K562 (cell line): ENCODE measurements around the gene ZNF668. TPM values are rescaled to one million over a fixed set of nuclear protein-coding genes. Genes with fewer than 3 reads are reported as not detected.

Experiments
- BRD9 ChIP-seq: fragments of 450-650 bp; IDR thresholded peaks from 2 replicates; pipeline ENCODE4 v1.6.1; 2018; ENCODE audit warnings: low read depth; ENCODE audit not compliant: partially characterized antibody
- CREB1 ChIP-seq, 2 experiments: sonication (generic) in 1 of 2; formaldehyde crosslinking in 1 of 2; IDR thresholded peaks; 2 replicates each; pipeline versions ENCODE4 v1.6.1 to v1.8.0; 2012 to 2022; ENCODE audit warnings: inconsistent platforms in 1 of 2, mild to moderate bottlenecking in 1 of 2, missing genetic modification reagents in 1 of 2, moderate library complexity in 1 of 2
- ERF ChIP-seq: fragments of 450-650 bp; formaldehyde crosslinking; IDR thresholded peaks from 2 replicates; pipeline ENCODE4 v1.4.0; 2020; ENCODE audit warnings: mild to moderate bottlenecking, mixed read lengths
- JUND ChIP-seq, 2 experiments: IDR thresholded peaks; 2 replicates in 1 of 2; 3 replicates in 1 of 2; pipeline ENCODE4 v1.6.1; 2011; ENCODE audit warnings: borderline replicate concordance in 2 of 2, low read depth in 2 of 2, low read length in 2 of 2, improper control_type of control experiment in 1 of 2, missing biosample characterization in 1 of 2, missing genetic modification characterization in 1 of 2, missing genetic modification reagents in 1 of 2
- NFXL1 ChIP-seq: fragments of 450-650 bp; formaldehyde crosslinking; IDR thresholded peaks from 2 replicates; pipeline ENCODE4 v1.4.0; 2021; ENCODE audit warnings: mild to moderate bottlenecking
- NUFIP1 ChIP-seq: fragments of 450-650 bp; IDR thresholded peaks from 2 replicates; pipeline ENCODE4 v1.6.1; 2018; ENCODE audit not compliant: partially characterized antibody
- POLR2H ChIP-seq: IDR thresholded peaks from 2 replicates; pipeline ENCODE4 v1.6.1; 2016; ENCODE audit warnings: missing genetic modification characterization, low read depth, mild to moderate bottlenecking, control low read depth, missing compliant biosample characterization, moderate library complexity
- RBFOX2 ChIP-seq: fragments of 200-400 bp; formaldehyde crosslinking; IDR thresholded peaks from 2 replicates; pipeline ENCODE4 v1.6.1; 2017; ENCODE audit warnings: low read depth, mild to moderate bottlenecking, low read length, moderate library complexity
- SMARCB1 ChIP-seq: IDR thresholded peaks from 2 replicates; pipeline ENCODE4 v1.6.1; 2011; ENCODE audit warnings: improper control_type of control experiment, low read depth; ENCODE audit not compliant: insufficient read length
- TAF1 ChIP-seq: IDR thresholded peaks from 2 replicates; pipeline ENCODE4 v1.6.1; 2011; ENCODE audit warnings: mild to moderate bottlenecking, low read length, moderate library complexity; ENCODE audit not compliant: insufficient read depth, control insufficient read depth, severe bottlenecking; ENCODE audit errors: extremely low read depth
- U2AF1 ChIP-seq: fragments of 200-400 bp; formaldehyde crosslinking; optimal IDR thresholded peaks from 2 replicates; pipeline ENCODE3; 2017; ENCODE audit warnings: mild to moderate bottlenecking, low read depth, low read length, moderate library complexity
- ZFP36 ChIP-seq: fragments of 150-350 bp; IDR thresholded peaks from 2 replicates; pipeline ENCODE4 v1.6.1; 2018; ENCODE audit warnings: low read length, low read depth; ENCODE audit not compliant: partially characterized antibody
- ZNF134 ChIP-seq: fragments of 250-450 bp; sonication (Bioruptor Pico); conservative IDR thresholded peaks from 2 replicates; pipeline ENCODE4 v1.4.0; 2020
- ZNF253 ChIP-seq: fragments of 250-450 bp; sonication (Bioruptor Pico); conservative IDR thresholded peaks from 2 replicates; pipeline ENCODE4 v1.6.1; 2021; ENCODE audit warnings: mild to moderate bottlenecking
- polyA plus RNA-seq, 8 experiments: library from polyadenylated mRNA; depleted of rRNA in 4 of 8; stranded (reverse) in 5 of 8; unstranded in 3 of 8; fragments of >200 nt; fragmentation: Nextera tagmentation in 2 of 8; fragmentation: Illumina TruSeq in 1 of 8; extraction: Ambion mirVana in 2 of 8; extraction: Trizol in 1 of 8; gene quantifications; 2 replicates each; pipeline versions ENCODE4 v1.2.1 to v1.2.3, GENCODE V29; 2011 to 2014; ENCODE audit warnings: inconsistent platforms in 1 of 8, missing spikeins in 1 of 8
- total RNA-seq, 7 experiments: library from RNA; depleted of rRNA in 6 of 7; stranded (reverse); fragments of >200 nt in 6 of 7; fragmentation: Illumina TruSeq in 2 of 7; extraction: Trizol in 2 of 7; gene quantifications; 2 replicates each; pipeline versions ENCODE4 v1.2.1 to v1.2.3, GENCODE V29; 2011 to 2021; ENCODE audit warnings: low replicate concordance in 1 of 7
- TF ChIP-seq, protein P1 (sequence below): fragments of 450-650 bp; IDR thresholded peaks from 2 replicates; pipeline ENCODE4 v1.7.0; 2016; ENCODE audit warnings: borderline replicate concordance
- TF ChIP-seq, protein P2 (sequence below): fragments of 200-800 bp; sonication (Bioruptor generic); IDR thresholded peaks from 2 replicates; pipeline ENCODE4 v1.6.1; 2016; ENCODE audit warnings: missing genetic modification characterization, missing compliant biosample characterization
- TF ChIP-seq, protein P3 (sequence below): fragments of 450-650 bp; formaldehyde crosslinking; IDR thresholded peaks from 2 replicates; pipeline ENCODE4 v1.4.0; 2020; ENCODE audit warnings: mild to moderate bottlenecking, moderate library complexity
- TF ChIP-seq, protein P4 (sequence below): sonication (generic); formaldehyde crosslinking; IDR thresholded peaks from 2 replicates; pipeline ENCODE4 v1.9.0; 2022; ENCODE audit warnings: mild to moderate bottlenecking, missing genetic modification reagents

The ZNF668 gene
- total and polyA plus RNA-seq, 9 of the 15 experiments (the other 6 are each of a cell fraction or from before 2014, with no cell fraction given): 0.04 to 15.3 (median 3.8) TPM; not detected in 1

DNA sequence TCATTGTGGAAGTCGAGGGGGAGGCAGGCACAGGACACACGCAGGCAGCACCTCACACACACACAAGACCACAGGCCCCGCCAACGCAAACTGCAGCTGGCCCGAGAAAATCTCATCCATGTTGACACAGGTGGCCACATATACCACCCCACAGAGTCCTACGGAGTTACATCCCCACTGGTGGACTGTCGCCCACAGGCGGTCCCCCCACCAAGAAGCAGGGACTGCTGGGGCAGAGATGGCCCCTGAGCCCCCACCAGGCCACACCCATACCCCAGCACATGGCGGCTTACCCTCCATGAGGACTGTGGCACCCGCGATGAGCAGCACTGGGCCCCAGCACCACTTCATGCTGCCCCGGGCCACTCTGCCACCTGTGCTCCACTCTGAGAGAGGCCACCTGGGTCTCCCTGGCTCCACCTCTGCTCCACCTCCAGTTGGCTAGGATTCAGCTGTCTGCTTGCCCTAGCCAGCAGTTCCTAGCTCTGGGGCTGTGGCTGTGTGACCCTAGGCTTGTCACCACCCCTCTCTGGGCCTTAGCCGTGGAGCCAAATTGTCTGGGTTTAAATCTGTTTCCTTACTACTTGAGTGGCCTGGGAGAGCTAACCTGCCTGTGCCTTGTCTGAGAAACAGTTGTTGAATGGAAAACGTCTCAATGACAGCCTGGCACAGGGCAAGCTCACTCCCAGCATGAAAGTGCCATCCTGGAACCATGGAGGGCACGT lies 14.6 kb upstream of the ZNF668 start, which contains the start of gene PRSS53 (continued):
- TF ChIP-seq, protein P1, sequence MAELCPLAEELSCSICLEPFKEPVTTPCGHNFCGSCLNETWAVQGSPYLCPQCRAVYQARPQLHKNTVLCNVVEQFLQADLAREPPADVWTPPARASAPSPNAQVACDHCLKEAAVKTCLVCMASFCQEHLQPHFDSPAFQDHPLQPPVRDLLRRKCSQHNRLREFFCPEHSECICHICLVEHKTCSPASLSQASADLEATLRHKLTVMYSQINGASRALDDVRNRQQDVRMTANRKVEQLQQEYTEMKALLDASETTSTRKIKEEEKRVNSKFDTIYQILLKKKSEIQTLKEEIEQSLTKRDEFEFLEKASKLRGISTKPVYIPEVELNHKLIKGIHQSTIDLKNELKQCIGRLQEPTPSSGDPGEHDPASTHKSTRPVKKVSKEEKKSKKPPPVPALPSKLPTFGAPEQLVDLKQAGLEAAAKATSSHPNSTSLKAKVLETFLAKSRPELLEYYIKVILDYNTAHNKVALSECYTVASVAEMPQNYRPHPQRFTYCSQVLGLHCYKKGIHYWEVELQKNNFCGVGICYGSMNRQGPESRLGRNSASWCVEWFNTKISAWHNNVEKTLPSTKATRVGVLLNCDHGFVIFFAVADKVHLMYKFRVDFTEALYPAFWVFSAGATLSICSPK: no peak
- TF ChIP-seq CREB1 (IDR thresholded peaks at IDR 0.05): no peak
- no peak for TF ChIP-seq CREB1 (CRISPR knock-in tag; IDR thresholded peaks at IDR 0.05)
- no peak for TF ChIP-seq ZNF134 (CRISPR knock-in tag)
- TF ChIP-seq ERF (CRISPR knock-in tag): no peak
- 0 out of 2 replicates have a peak, but pooled peaks have one; percentile 11 for TF ChIP-seq RBFOX2
- no peak for TF ChIP-seq U2AF1
- TF ChIP-seq NUFIP1: no peak
- no peak for TF ChIP-seq BRD9
- peak; percentile 71 for TF ChIP-seq ZFP36
- no peak for TF ChIP-seq NFXL1 (CRISPR knock-in tag)
- TF ChIP-seq, protein P2, sequence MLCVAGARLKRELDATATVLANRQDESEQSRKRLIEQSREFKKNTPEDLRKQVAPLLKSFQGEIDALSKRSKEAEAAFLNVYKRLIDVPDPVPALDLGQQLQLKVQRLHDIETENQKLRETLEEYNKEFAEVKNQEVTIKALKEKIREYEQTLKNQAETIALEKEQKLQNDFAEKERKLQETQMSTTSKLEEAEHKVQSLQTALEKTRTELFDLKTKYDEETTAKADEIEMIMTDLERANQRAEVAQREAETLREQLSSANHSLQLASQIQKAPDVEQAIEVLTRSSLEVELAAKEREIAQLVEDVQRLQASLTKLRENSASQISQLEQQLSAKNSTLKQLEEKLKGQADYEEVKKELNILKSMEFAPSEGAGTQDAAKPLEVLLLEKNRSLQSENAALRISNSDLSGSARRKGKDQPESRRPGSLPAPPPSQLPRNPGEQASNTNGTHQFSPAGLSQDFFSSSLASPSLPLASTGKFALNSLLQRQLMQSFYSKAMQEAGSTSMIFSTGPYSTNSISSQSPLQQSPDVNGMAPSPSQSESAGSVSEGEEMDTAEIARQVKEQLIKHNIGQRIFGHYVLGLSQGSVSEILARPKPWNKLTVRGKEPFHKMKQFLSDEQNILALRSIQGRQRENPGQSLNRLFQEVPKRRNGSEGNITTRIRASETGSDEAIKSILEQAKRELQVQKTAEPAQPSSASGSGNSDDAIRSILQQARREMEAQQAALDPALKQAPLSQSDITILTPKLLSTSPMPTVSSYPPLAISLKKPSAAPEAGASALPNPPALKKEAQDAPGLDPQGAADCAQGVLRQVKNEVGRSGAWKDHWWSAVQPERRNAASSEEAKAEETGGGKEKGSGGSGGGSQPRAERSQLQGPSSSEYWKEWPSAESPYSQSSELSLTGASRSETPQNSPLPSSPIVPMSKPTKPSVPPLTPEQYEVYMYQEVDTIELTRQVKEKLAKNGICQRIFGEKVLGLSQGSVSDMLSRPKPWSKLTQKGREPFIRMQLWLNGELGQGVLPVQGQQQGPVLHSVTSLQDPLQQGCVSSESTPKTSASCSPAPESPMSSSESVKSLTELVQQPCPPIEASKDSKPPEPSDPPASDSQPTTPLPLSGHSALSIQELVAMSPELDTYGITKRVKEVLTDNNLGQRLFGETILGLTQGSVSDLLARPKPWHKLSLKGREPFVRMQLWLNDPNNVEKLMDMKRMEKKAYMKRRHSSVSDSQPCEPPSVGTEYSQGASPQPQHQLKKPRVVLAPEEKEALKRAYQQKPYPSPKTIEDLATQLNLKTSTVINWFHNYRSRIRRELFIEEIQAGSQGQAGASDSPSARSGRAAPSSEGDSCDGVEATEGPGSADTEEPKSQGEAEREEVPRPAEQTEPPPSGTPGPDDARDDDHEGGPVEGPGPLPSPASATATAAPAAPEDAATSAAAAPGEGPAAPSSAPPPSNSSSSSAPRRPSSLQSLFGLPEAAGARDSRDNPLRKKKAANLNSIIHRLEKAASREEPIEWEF (CRISPR knock-in tag): no peak
- no peak for TF ChIP-seq ZNF253 (CRISPR knock-in tag)
- TF ChIP-seq JUND (IDR thresholded peaks at IDR 0.05; ENCODE audit: borderline replicate concordance, low read depth, low read length): no peak
- no peak for TF ChIP-seq JUND (tag; IDR thresholded peaks at IDR 0.05; ENCODE audit: borderline replicate concordance, low read depth, low read length)
- TF ChIP-seq, protein P3, sequence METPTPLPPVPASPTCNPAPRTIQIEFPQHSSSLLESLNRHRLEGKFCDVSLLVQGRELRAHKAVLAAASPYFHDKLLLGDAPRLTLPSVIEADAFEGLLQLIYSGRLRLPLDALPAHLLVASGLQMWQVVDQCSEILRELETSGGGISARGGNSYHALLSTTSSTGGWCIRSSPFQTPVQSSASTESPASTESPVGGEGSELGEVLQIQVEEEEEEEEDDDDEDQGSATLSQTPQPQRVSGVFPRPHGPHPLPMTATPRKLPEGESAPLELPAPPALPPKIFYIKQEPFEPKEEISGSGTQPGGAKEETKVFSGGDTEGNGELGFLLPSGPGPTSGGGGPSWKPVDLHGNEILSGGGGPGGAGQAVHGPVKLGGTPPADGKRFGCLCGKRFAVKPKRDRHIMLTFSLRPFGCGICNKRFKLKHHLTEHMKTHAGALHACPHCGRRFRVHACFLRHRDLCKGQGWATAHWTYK (CRISPR knock-in tag): no peak
- TF ChIP-seq SMARCB1: no peak
- no peak for TF ChIP-seq POLR2H (tag)
- TF ChIP-seq, protein P4, sequence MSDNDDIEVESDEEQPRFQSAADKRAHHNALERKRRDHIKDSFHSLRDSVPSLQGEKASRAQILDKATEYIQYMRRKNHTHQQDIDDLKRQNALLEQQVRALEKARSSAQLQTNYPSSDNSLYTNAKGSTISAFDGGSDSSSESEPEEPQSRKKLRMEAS: 0 out of 2 replicates have a peak, but pooled peaks have one; percentile 10
- TF ChIP-seq TAF1: no peak
